ENCODE measurements around the gene FADS2. TPM values are rescaled to one million over a fixed set of nuclear protein-coding genes. Genes with fewer than 3 reads are reported as not detected.

FADS2 gene
- total and polyA plus RNA-seq, 2 experiments from 2014 or later: 5.2 to 5.5 TPM

DNA sequence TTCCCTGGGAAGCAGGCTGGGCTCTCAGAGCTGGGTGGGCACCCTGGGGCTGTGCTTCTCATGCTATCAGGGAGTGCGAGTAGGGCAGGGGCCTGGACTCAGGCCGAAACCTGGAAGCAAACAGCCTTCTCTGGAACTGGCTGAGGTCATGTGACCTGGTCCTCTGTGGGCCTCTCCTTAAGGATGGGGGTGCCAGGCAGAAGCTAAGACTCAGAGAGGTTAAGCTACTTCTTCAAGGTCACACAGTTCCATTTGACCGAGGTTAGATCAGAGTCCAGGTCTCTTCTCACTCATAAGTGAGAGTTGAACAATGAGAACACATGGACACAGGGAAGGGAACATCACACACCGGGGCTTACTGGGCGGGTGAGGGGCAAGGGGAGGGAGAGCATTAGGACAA, 55.8 kb downstream of the FADS2 start:
- WGBS, 2 experiments (ENCODE audit: low coverage in 1 of 2, low lambda C conversion rate in 2 of 2, missing lambda C conversion rate in 2 of 2): 98 to 100% methylated on average over 5 of the region's 5 CpGs
- H3K79me2 ChIP-seq (ENCODE audit: insufficient read depth): peaks cover 83% of the 10 kb centered on the region
- no peak overlapping the region for H3K4me2 ChIP-seq (ENCODE audit: unreplicated experiment)
- no peak overlapping the region for H3K27ac ChIP-seq
- H3K9me2 ChIP-seq (ENCODE audit: insufficient read depth): no peaks in the 10 kb centered on the region
- H3K27me3 ChIP-seq (replicated peaks; ENCODE audit: insufficient read depth): no peaks in the 10 kb centered on the region
- in situ Hi-C loops (cut with MboI): loop anchor here (10.0 kb wide), 1 partner anchor 61 kb away; no protein-coding TSS in a partner anchor
- no peaks in the 10 kb centered on the region; the same call in 1 of the 2 replicates for H3K36me3 ChIP-seq (ENCODE audit: low read depth)
- H4K20me1 ChIP-seq (ENCODE audit: insufficient read depth): no peaks in the 10 kb centered on the region
- H3K4me3 ChIP-seq: no peak overlapping the region
- no peaks in the 10 kb centered on the region for H3K9me3 ChIP-seq (ENCODE audit: low read depth)
- TF ChIP-seq EZH2 (IDR thresholded peaks at IDR 0.05; ENCODE audit: insufficient read depth, poor library complexity, severe bottlenecking): no peak
- no peak for TF ChIP-seq EZH2phosphoT487 (IDR thresholded peaks at IDR 0.05; ENCODE audit: insufficient read depth, low read depth)
- peaks cover 12% of the 10 kb centered on the region for H3F3A ChIP-seq (ENCODE audit: insufficient read depth)
- H3K9ac ChIP-seq: no peak overlapping the region
- no peak overlapping the region for H2AFZ ChIP-seq
- DNase-seq: no peak
- peaks cover 29% of the 10 kb centered on the region for H3K4me1 ChIP-seq (ENCODE audit: insufficient read depth)

DNA sequence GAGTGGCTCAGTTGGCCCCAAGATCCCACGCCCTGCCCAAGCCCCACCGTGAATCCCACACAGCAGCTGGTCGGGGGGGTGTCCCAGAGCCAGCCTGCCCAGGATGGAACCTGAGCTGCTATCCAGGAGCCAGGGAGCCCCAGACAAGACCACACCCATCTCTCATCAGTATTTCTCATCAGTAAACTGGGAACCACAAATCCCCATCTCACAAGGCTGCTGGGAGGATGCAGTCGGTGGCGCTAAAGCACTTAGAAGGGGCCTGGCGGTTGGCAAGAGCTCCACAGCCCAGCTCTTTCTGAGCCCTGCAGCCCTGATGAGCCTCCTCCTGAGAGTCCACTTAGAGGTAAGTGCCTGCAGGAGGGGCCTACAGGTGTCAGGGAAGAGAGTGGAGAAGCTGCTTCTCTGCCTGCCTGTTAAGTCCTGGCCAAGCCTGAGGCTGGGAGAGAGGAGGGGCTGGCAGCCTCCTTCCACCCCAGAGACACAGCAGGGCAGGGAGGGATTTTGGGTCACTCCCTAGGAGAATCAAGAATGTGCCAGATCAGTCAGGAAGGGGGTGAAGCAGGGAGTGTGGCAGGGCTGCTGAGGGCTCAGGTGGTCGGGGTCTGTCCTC, 57.2 kb downstream of the FADS2 start:
- Histone ChIP-seq H3K4me1 (ENCODE audit: insufficient read depth) (peaks cover 34% of the 10 kb centered on the region), H3K9me2 (ENCODE audit: insufficient read depth) (no peaks in the 10 kb centered on the region), H3K36me3 (ENCODE audit: low read depth) (no peaks in the 10 kb centered on the region), H3K27me3 (replicated peaks; ENCODE audit: insufficient read depth) (no peaks in the 10 kb centered on the region), H2AFZ (no peak overlapping the region), H4K20me1 (ENCODE audit: insufficient read depth) (no peaks in the 10 kb centered on the region), H3K79me2 (ENCODE audit: insufficient read depth) (peaks cover 90% of the 10 kb centered on the region), H3F3A (ENCODE audit: insufficient read depth) (peaks cover 19% of the 10 kb centered on the region), H3K9me3 (ENCODE audit: low read depth) (no peaks in the 10 kb centered on the region), H3K9ac (no peak overlapping the region), H3K4me2 (ENCODE audit: unreplicated experiment) (no peak overlapping the region), H3K4me3 (no peak overlapping the region), H3K27ac (no peak overlapping the region)
- TF ChIP-seq EZH2phosphoT487 (IDR thresholded peaks at IDR 0.05; ENCODE audit: insufficient read depth, low read depth) (no peak), EZH2 (IDR thresholded peaks at IDR 0.05; ENCODE audit: insufficient read depth, poor library complexity, severe bottlenecking) (no peak)
- DNase-seq: peak; percentile 16
- in situ Hi-C loops (cut with MboI): loop anchor here (10.0 kb wide), 1 partner anchor 60 kb away; no protein-coding TSS in a partner anchor
- WGBS, 2 experiments (ENCODE audit: low coverage in 1 of 2, low lambda C conversion rate in 2 of 2, missing lambda C conversion rate in 2 of 2): 96 to 98% methylated on average over 6 to 7 of the region's 7 CpGs

DNA sequence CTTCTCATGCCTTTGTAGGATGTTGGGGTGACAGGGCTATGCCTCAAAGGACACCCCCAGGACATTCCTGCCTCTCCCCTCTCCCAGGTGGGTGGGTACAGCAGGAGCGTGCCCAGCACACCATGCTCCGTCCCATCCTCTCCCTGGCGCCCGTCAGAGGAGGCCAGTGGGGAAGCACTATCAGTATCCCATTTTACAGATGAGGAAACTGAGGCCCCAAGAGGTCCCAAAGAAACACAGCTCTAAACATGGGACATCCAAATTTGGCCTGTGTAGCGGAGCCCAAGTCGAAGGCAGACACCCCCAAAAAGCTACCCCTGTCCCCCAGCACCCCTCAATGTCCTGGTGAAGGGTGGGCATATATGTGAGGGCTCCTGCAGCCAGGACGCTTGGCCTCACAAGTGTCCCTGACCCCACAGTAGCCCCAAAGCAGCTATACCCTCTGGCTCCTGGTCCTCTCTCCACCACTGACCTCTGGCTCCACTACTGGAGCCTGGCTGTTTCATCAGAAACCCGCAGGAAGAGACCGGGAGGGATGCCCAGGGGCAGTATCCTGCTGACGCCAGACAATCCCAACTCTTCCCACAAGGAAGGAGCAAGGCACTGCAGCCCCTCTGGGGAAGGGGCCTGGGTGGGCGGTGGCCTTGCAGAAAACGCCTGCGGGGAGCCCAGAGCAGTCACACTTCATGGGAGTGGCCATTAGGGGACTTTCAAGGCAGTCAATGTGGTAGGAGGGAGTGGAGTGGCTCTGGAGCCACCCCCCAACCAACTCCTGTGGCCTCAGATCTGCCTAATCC, 57.9 kb downstream of the FADS2 start:
- in situ Hi-C loops (cut with MboI): loop anchor here (10.0 kb wide), 1 partner anchor 59 kb away; no protein-coding TSS in a partner anchor
- 95 to 96% methylated on average over 11 to 13 of the region's 13 CpGs for WGBS, 2 experiments (ENCODE audit: low coverage in 1 of 2, low lambda C conversion rate in 2 of 2, missing lambda C conversion rate in 2 of 2)
- Histone ChIP-seq H3F3A (ENCODE audit: insufficient read depth) (peaks cover 17% of the 10 kb centered on the region), H3K36me3 (ENCODE audit: low read depth) (no peaks in the 10 kb centered on the region), H3K27me3 (replicated peaks; ENCODE audit: insufficient read depth) (no peaks in the 10 kb centered on the region), H3K4me1 (ENCODE audit: insufficient read depth) (peaks cover 30% of the 10 kb centered on the region), H3K9me3 (ENCODE audit: low read depth) (no peaks in the 10 kb centered on the region), H3K9me2 (ENCODE audit: insufficient read depth) (no peaks in the 10 kb centered on the region), H3K27ac (no peak overlapping the region), H4K20me1 (ENCODE audit: insufficient read depth) (no peaks in the 10 kb centered on the region), H3K4me3 (no peak overlapping the region), H3K79me2 (ENCODE audit: insufficient read depth) (peaks cover 85% of the 10 kb centered on the region), H3K4me2 (ENCODE audit: unreplicated experiment) (no peak overlapping the region), H3K9ac (no peak overlapping the region), H2AFZ (no peak overlapping the region)
- TF ChIP-seq EZH2phosphoT487 (IDR thresholded peaks at IDR 0.05; ENCODE audit: insufficient read depth, low read depth) (no peak), EZH2 (IDR thresholded peaks at IDR 0.05; ENCODE audit: insufficient read depth, poor library complexity, severe bottlenecking) (no peak)
- DNase-seq: no peak

DNA sequence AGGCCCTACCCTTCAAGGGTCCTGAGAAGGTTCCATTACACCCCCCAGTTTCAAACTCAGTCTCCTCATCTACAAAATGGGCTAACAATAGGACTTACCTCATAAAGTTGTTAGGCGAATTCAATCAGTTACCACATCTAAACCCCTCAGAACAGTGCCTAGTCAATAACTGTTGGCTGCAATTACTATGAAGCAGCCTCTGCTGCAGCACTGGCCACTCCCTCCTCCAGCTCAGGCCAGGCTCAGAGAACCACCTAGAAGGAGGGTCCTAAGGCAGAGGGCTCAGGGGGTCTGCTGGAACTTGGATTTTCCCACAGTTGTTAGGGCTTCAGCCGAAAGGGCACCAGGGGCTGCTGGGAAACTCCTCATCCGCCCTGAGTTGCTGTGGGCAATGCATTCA, 58.5 kb downstream of the FADS2 start:
- no peaks in the 10 kb centered on the region for H3K27me3 ChIP-seq (replicated peaks; ENCODE audit: insufficient read depth)
- H4K20me1 ChIP-seq (ENCODE audit: insufficient read depth): no peaks in the 10 kb centered on the region
- H3K9ac ChIP-seq: no peak overlapping the region
- no peaks in the 10 kb centered on the region for H3K36me3 ChIP-seq (ENCODE audit: low read depth)
- H3K79me2 ChIP-seq (ENCODE audit: insufficient read depth): peaks cover 78% of the 10 kb centered on the region
- H3K9me2 ChIP-seq (ENCODE audit: insufficient read depth): no peaks in the 10 kb centered on the region
- H3K4me2 ChIP-seq (ENCODE audit: unreplicated experiment): no peak overlapping the region
- in situ Hi-C loops (cut with MboI): loop anchor here (10.0 kb wide), 1 partner anchor 58 kb away; no protein-coding TSS in a partner anchor
- WGBS, 2 experiments (ENCODE audit: low coverage in 1 of 2, low lambda C conversion rate in 2 of 2, missing lambda C conversion rate in 2 of 2): 96 to 98% methylated on average over 3 of the region's 3 CpGs
- H3K4me3 ChIP-seq: no peak overlapping the region
- H3F3A ChIP-seq (ENCODE audit: insufficient read depth): peaks cover 17% of the 10 kb centered on the region
- TF ChIP-seq EZH2 (IDR thresholded peaks at IDR 0.05; ENCODE audit: insufficient read depth, poor library complexity, severe bottlenecking): no peak
- peaks cover 29% of the 10 kb centered on the region for H3K4me1 ChIP-seq (ENCODE audit: insufficient read depth)
- H3K9me3 ChIP-seq (ENCODE audit: low read depth): no peaks in the 10 kb centered on the region
- no peak for DNase-seq
- H2AFZ ChIP-seq: no peak overlapping the region
- no peak overlapping the region for H3K27ac ChIP-seq

Data from GM23248 (cell line).